GM23248 (cell line): Measurements from ENCODE around the gene QSER1. TPM values are rescaled to one million over a fixed set of nuclear protein-coding genes. Genes with fewer than 3 reads are reported as not detected.
A peak's percentile ranks its signal among the peaks of the same experiment; 100 is the strongest.

ENCODE experiments used
- DNase-seq: peaks from one replicate; pipeline ENCODE4 v3.0.0-alpha.2; 2015
- H2AFZ ChIP-seq: fragments of 200-600 bp; sonication (generic); 2 replicates; pipeline ENCODE4 v1.6.1; 2016; ENCODE audit warnings: antibody characterized with exemption
- H3F3A ChIP-seq: fragments of 200-600 bp; sonication (generic); 2 replicates; pipeline ENCODE4 v1.6.1; 2016; ENCODE audit warnings: mild to moderate bottlenecking, antibody characterized with exemption, mixed run types; ENCODE audit not compliant: insufficient read depth
- H3K27ac ChIP-seq: fragments of 200-600 bp; sonication (generic); 2 replicates; pipeline ENCODE4 v1.5.1; 2016; ENCODE audit warnings: mild to moderate bottlenecking
- H3K27me3 ChIP-seq: fragments of 200-600 bp; sonication (generic); replicated peaks from 2 replicates; pipeline ENCODE4 v1.6.1; 2016; ENCODE audit warnings: mild to moderate bottlenecking; ENCODE audit not compliant: insufficient read depth
- H3K36me3 ChIP-seq: fragments of 200-600 bp; sonication (generic); 2 replicates; pipeline ENCODE4 v1.6.1; 2016; ENCODE audit warnings: low read depth, mild to moderate bottlenecking
- H3K4me1 ChIP-seq: fragments of 200-600 bp; sonication (generic); 2 replicates; pipeline ENCODE4 v1.6.1; 2016; ENCODE audit warnings: mild to moderate bottlenecking; ENCODE audit not compliant: insufficient read depth
- H3K4me2 ChIP-seq: fragments of 200-600 bp; sonication (generic); one replicate; pipeline ENCODE4 v1.6.1; 2016; ENCODE audit warnings: mild to moderate bottlenecking; ENCODE audit not compliant: unreplicated experiment
- H3K4me3 ChIP-seq: fragments of 200-600 bp; sonication (generic); 2 replicates; pipeline ENCODE4 v1.5.1; 2016; ENCODE audit warnings: mild to moderate bottlenecking
- H3K79me2 ChIP-seq: fragments of 200-600 bp; sonication (generic); 2 replicates; pipeline ENCODE4 v1.6.1; 2016; ENCODE audit warnings: mild to moderate bottlenecking; ENCODE audit not compliant: insufficient read depth
- H3K9ac ChIP-seq: fragments of 200-600 bp; sonication (generic); 2 replicates; pipeline ENCODE4 v1.6.1; 2016; ENCODE audit warnings: mild to moderate bottlenecking
- H3K9me2 ChIP-seq: fragments of 200-600 bp; sonication (generic); 2 replicates; pipeline ENCODE4 v1.6.1; 2016; ENCODE audit warnings: mixed run types, mild to moderate bottlenecking, moderate library complexity; ENCODE audit not compliant: insufficient read depth
- H3K9me3 ChIP-seq: fragments of 200-600 bp; sonication (generic); one replicate; pipeline ENCODE4 v1.6.1; 2017; ENCODE audit warnings: low read depth
- H4K20me1 ChIP-seq: fragments of 200-600 bp; sonication (generic); 2 replicates; pipeline ENCODE4 v1.6.0; 2016; ENCODE audit not compliant: insufficient read depth
- EZH2 ChIP-seq: fragments of 200-600 bp; sonication (generic); IDR thresholded peaks from 2 replicates; pipeline ENCODE4 v1.6.1; 2018; ENCODE audit warnings: antibody characterized with exemption, mild to moderate bottlenecking; ENCODE audit not compliant: insufficient read depth, poor library complexity, severe bottlenecking
- EZH2phosphoT487 ChIP-seq: fragments of 200-600 bp; sonication (generic); IDR thresholded peaks from 2 replicates; pipeline ENCODE4 v1.6.1; 2018; ENCODE audit warnings: antibody characterized with exemption, moderate library complexity, mild to moderate bottlenecking, low read depth; ENCODE audit not compliant: insufficient read depth
- WGBS, 2 experiments: methylation state at CpG; one replicate each; pipeline ENCODE4 v1.1.6; 2015 to 2017; ENCODE audit warnings: low lambda C conversion rate in 2 of 2, low coverage in 1 of 2; ENCODE audit errors: missing lambda C conversion rate in 2 of 2; 5-methylcytosine and 5-hydroxymethylcytosine counted together
- in situ Hi-C: fragments of 300-500 bp; cut with MboI; formaldehyde crosslinking; loops from 2 replicates; pipeline ENCODE4 v1.15.0; 2020
- polyA plus RNA-seq: library from polyadenylated mRNA; unstranded; fragments of >200 nt; fragmentation: Nextera tagmentation; extraction: Ambion mirVana; gene quantifications from 2 replicates; pipeline ENCODE4 v1.2.1, GENCODE V29; 2016
- total RNA-seq: library from RNA; depleted of rRNA; stranded (reverse); fragments of >200 nt; shearing (Covaris generic); gene quantifications from 2 replicates; pipeline ENCODE4 v1.2.3, GENCODE V29; 2014; rRNA removed

Gene QSER1
- 16.5 and 16.7 TPM in 2 replicates for total RNA-seq
- polyA plus RNA-seq: 3.6 and 4.9 TPM in 2 replicates

GRCh38 chr11:32892355-32893092 lies at the start of gene QSER1:
Gene QSER1, plus strand, starts transcription at chr11:32892811. Its CDS starts 315 bp downstream, at chr11:32893126.
- Histone ChIP-seq H3K79me2 (peaks cover 37% of the 10 kb centered on the region), H3K9me3 (no peaks in the 10 kb centered on the region), H3K4me2 (peak within 1 kb of the TSS; percentile 89), H3K4me1 (peaks cover 22% of the 10 kb centered on the region), H3K9ac (peak within 1 kb of the TSS; percentile 87), H3K27ac (peak within 1 kb of the TSS; percentile 81), H3K4me3 (peak within 1 kb of the TSS; percentile 99), H3K27me3 (no peaks in the 10 kb centered on the region), H3F3A (peaks cover 20% of the 10 kb centered on the region), H3K36me3 (no peaks in the 10 kb centered on the region), H3K9me2 (no peaks in the 10 kb centered on the region), H4K20me1 (no peaks in the 10 kb centered on the region), H2AFZ (peak within 1 kb of the TSS; percentile 93)
- TF ChIP-seq EZH2: no peak
- no peak for TF ChIP-seq EZH2phosphoT487
- peak; percentile 85 for DNase-seq
- in situ Hi-C loops: no loop called here
- 1% methylated on average over 9 to 42 of the region's 91 CpGs for WGBS, 2 experiments

GRCh38 chr11:32843544-32843943 lies 49.1 kb upstream of the QSER1 start:
- Histone ChIP-seq H3K36me3 (no peaks in the 10 kb centered on the region), H3F3A (no peaks in the 10 kb centered on the region), H3K9ac (no peak overlapping the region), H4K20me1 (no peaks in the 10 kb centered on the region), H3K27me3 (no peaks in the 10 kb centered on the region), H3K4me1 (no peaks in the 10 kb centered on the region), H3K9me3 (no peaks in the 10 kb centered on the region), H2AFZ (no peak overlapping the region), H3K9me2 (no peaks in the 10 kb centered on the region), H3K79me2 (no peaks in the 10 kb centered on the region), H3K4me2 (no peak overlapping the region), H3K27ac (no peak overlapping the region), H3K4me3 (no peak overlapping the region)
- TF ChIP-seq EZH2phosphoT487 (no peak), EZH2 (no peak)
- in situ Hi-C loops: no loop called here
- no peak for DNase-seq
- WGBS, 2 experiments: 80 to 83% methylated on average over 3 of the region's 3 CpGs

GRCh38 chr11:32847511-32847910 lies 45.1 kb upstream of the QSER1 start:
- 42 to 53% methylated on average over 2 of the region's 2 CpGs for WGBS, 2 experiments
- no peak overlapping the region for H3K4me2 ChIP-seq
- no peaks in the 10 kb centered on the region for H3K79me2 ChIP-seq
- no peaks in the 10 kb centered on the region for H3K4me1 ChIP-seq
- no peaks in the 10 kb centered on the region for H4K20me1 ChIP-seq
- H3K27me3 ChIP-seq: no peaks in the 10 kb centered on the region
- DNase-seq: no peak
- in situ Hi-C loops: no loop called here
- H3K27ac ChIP-seq: no peak overlapping the region
- no peaks in the 10 kb centered on the region for H3F3A ChIP-seq
- H3K9me2 ChIP-seq: no peaks in the 10 kb centered on the region
- TF ChIP-seq EZH2phosphoT487: no peak
- no peak for TF ChIP-seq EZH2
- H3K4me3 ChIP-seq: no peak overlapping the region
- H3K9ac ChIP-seq: no peak overlapping the region
- H3K9me3 ChIP-seq: no peaks in the 10 kb centered on the region
- H3K36me3 ChIP-seq: no peaks in the 10 kb centered on the region
- H2AFZ ChIP-seq: no peak overlapping the region

GRCh38 chr11:32849761-32850160 lies 42.9 kb upstream of the QSER1 start:
- Histone ChIP-seq H3K36me3 (no peaks in the 10 kb centered on the region), H3K9ac (no peak overlapping the region), H3K9me2 (no peaks in the 10 kb centered on the region), H3K79me2 (no peaks in the 10 kb centered on the region), H3K4me2 (no peak overlapping the region), H3K9me3 (no peaks in the 10 kb centered on the region), H3K27me3 (0 out of 2 replicates have a peak, but pooled peaks cover under 1% of the 10 kb centered on the region), H3K27ac (no peak overlapping the region), H4K20me1 (no peaks in the 10 kb centered on the region), H3K4me3 (no peak overlapping the region), H2AFZ (no peak overlapping the region), H3F3A (no peaks in the 10 kb centered on the region), H3K4me1 (no peaks in the 10 kb centered on the region)
- 89 to 94% methylated on average over 1 of the region's 1 CpG for WGBS, 2 experiments
- in situ Hi-C loops: no loop called here
- no peak for TF ChIP-seq EZH2phosphoT487
- no peak for TF ChIP-seq EZH2
- DNase-seq: no peak
